K562 (cell line): ENCODE data around the gene MMP21. TPM values are rescaled to one million over a fixed set of nuclear protein-coding genes. Genes with fewer than 3 reads are reported as not detected.

Experiments used
- ATAC-seq: fragments of 200-7000 bp; cut with Tn5 transposase; 3 replicates; pipeline ENCODE4 v1.9.1; 2020; ENCODE audit warnings: moderate library complexity
- BruUV-seq: library from RNA; stranded (reverse); fragments of 400-500 nt; replicated peaks from 2 replicates; lab custom pipeline; 2021; lab: Mats Ljungman, UMichigan
- CTCF ChIA-PET: fragments of 300-600 bp; formaldehyde crosslinking; extraction: SDS; loops from one replicate; lab custom pipeline; 2021; ENCODE audit warnings: low intra/inter-chr PET ratio; lab: Yijun Ruan, JAX
- POLR2A ChIA-PET: fragments of 300-600, 350-650 bp; sonication (Branson Sonifier 250); formaldehyde crosslinking; extraction: SDS; loops from one replicate; lab custom pipeline; 2021; ENCODE audit warnings: antibody characterized with exemption, inconsistent platforms; lab: Yijun Ruan, JAX
- DNase-seq, 4 experiments: peaks; one replicate each; pipeline versions ENCODE4 v3.0.0 to v3.0.0-alpha.2; 2011 to 2018; ENCODE audit warnings: low spot score in 3 of 4, mixed read lengths in 3 of 4; ENCODE audit errors: extremely low read depth in 1 of 4
- FAIRE-seq: peaks from 2 replicates; lab custom pipeline; 2011; peaks lifted over from hg19 to GRCh38; lab: Jason Lieb, UNC
- H2AFZ ChIP-seq: 2 replicates; pipeline ENCODE4 v1.6.0; 2011; ENCODE audit warnings: low read depth, low read length, control low read depth, inconsistent platforms
- H3K27ac ChIP-seq: fragments of 200-600 bp; 3 replicates; pipeline ENCODE4 v1.8.0; 2011; ENCODE audit warnings: low read depth, mild to moderate bottlenecking, control low read depth, inconsistent platforms, low read length, moderate library complexity, mixed read lengths; ENCODE audit errors: extremely low read depth
- H3K27me3 ChIP-seq, 2 experiments: fragments of 300-600 bp in 1 of 2; 2 replicates in 1 of 2; 3 replicates in 1 of 2; pipeline versions ENCODE4 v1.6.0 to v1.8.0; 2011; ENCODE audit warnings: inconsistent platforms in 2 of 2, low read length in 2 of 2, mild to moderate bottlenecking in 1 of 2, mixed read lengths in 1 of 2, moderate library complexity in 1 of 2; ENCODE audit not compliant: control insufficient read depth in 2 of 2, insufficient read depth in 2 of 2
- H3K36me3 ChIP-seq: fragments of 300-600 bp; 3 replicates; pipeline ENCODE4 v1.8.0; 2011; ENCODE audit warnings: mild to moderate bottlenecking, low read length, inconsistent platforms; ENCODE audit not compliant: control insufficient read depth, insufficient read depth
- H3K4me1 ChIP-seq, 2 experiments: fragments of 200-600 bp in 1 of 2; replicated peaks in 1 of 2; 2 replicates in 1 of 2; 3 replicates in 1 of 2; pipeline versions ENCODE4 v1.5.1 to v1.8.0; 2011; ENCODE audit warnings: inconsistent platforms in 2 of 2, low read length in 2 of 2, mild to moderate bottlenecking in 1 of 2, mixed read lengths in 1 of 2, moderate library complexity in 1 of 2; ENCODE audit not compliant: control insufficient read depth in 2 of 2, insufficient read depth in 2 of 2
- H3K4me2 ChIP-seq: 2 replicates; pipeline ENCODE4 v1.6.1; 2011; ENCODE audit warnings: low read length, control low read depth, inconsistent platforms, mixed read lengths; ENCODE audit not compliant: insufficient read depth
- H3K4me3 ChIP-seq: fragments of 200-600 bp; sonication (generic), shearing (Covaris generic); 2 replicates; pipeline ENCODE4 v1.5.1; 2016; ENCODE audit warnings: control low read depth, inconsistent platforms
- H3K79me2 ChIP-seq: fragments of 200-600 bp; 3 replicates; pipeline ENCODE4 v1.8.0; 2011; ENCODE audit warnings: low read length, inconsistent platforms; ENCODE audit not compliant: control insufficient read depth, insufficient read depth
- H3K9ac ChIP-seq, 2 experiments: 2 replicates each; pipeline versions ENCODE4 v1.6.0 to v1.6.1; 2011; ENCODE audit warnings: low read depth in 2 of 2, low read length in 2 of 2, control low read depth in 1 of 2, inconsistent platforms in 1 of 2, mild to moderate bottlenecking in 1 of 2, mixed read lengths in 1 of 2; ENCODE audit not compliant: insufficient read depth in 1 of 2
- H3K9me1 ChIP-seq: one replicate; pipeline ENCODE4 v1.6.0; 2011; ENCODE audit warnings: inconsistent platforms, mild to moderate bottlenecking, low read length, moderate library complexity; ENCODE audit not compliant: control insufficient read depth, insufficient read depth
- H3K9me3 ChIP-seq: replicated peaks from 2 replicates; pipeline ENCODE4 v1.5.1; 2011; ENCODE audit warnings: low read depth, low read length, inconsistent platforms; ENCODE audit not compliant: control insufficient read depth, insufficient read depth
- H4K20me1 ChIP-seq: replicated peaks from 2 replicates; pipeline ENCODE4 v1.6.1; 2011; ENCODE audit warnings: low read length, inconsistent platforms, mixed read lengths; ENCODE audit not compliant: control insufficient read depth, insufficient read depth
- ADNP ChIP-seq: fragments of 200-800 bp; sonication (Bioruptor generic); IDR thresholded peaks from 2 replicates; pipeline ENCODE4 v1.6.1; 2016; ENCODE audit warnings: missing genetic modification characterization, missing compliant biosample characterization
- CBFA2T3 ChIP-seq: fragments of 450-650 bp; IDR thresholded peaks from 2 replicates; pipeline ENCODE4 v1.6.1; 2017
- CBX3 ChIP-seq, 2 experiments: IDR thresholded peaks; 1 replicate in 1 of 2; 2 replicates in 1 of 2; pipeline ENCODE4 v1.6.1; 2012; ENCODE audit warnings: inconsistent platforms in 2 of 2, low read length in 2 of 2, borderline replicate concordance in 1 of 2, control low read depth in 1 of 2
- HBP1 ChIP-seq: fragments of 450-650 bp; formaldehyde crosslinking; IDR thresholded peaks from 2 replicates; pipeline ENCODE4 v1.4.0; 2022; ENCODE audit warnings: missing genetic modification characterization
- MEF2A ChIP-seq: IDR thresholded peaks from 2 replicates; pipeline ENCODE4 v1.6.1; 2011; ENCODE audit warnings: low read depth, mild to moderate bottlenecking, low read length, moderate library complexity; ENCODE audit not compliant: control insufficient read depth
- NONO ChIP-seq, 2 experiments: fragments of 200-400 bp in 1 of 2; fragments of 450-650 bp in 1 of 2; formaldehyde crosslinking in 1 of 2; IDR thresholded peaks; 2 replicates each; pipeline ENCODE4 v1.6.1; 2017; ENCODE audit warnings: low read depth in 2 of 2, mild to moderate bottlenecking in 2 of 2, moderate library complexity in 2 of 2, low read length in 1 of 2
- SREBF1 ChIP-seq: fragments of 150-350 bp; IDR thresholded peaks from 2 replicates; pipeline ENCODE4 v1.6.1; 2014; ENCODE audit warnings: antibody characterized with exemption, low read depth, low read length, borderline replicate concordance
- ZBTB34 ChIP-seq: fragments of 250-450 bp; sonication (Bioruptor Pico); IDR thresholded peaks from 2 replicates; pipeline ENCODE4 v1.8.0; 2021; ENCODE audit warnings: mild to moderate bottlenecking, moderate library complexity
- ZNF592 ChIP-seq: fragments of 450-650 bp; IDR thresholded peaks from 2 replicates; pipeline ENCODE4 v1.6.1; 2017; ENCODE audit warnings: antibody characterized with exemption, mild to moderate bottlenecking
- WGBS: fragments of 100-300 bp; shearing (Covaris generic); methylation state at CpG from one replicate; pipeline ENCODE4 v1.1.6; 2016; ENCODE audit warnings: low coverage, mixed read lengths; ENCODE audit not compliant: insufficient coverage; ENCODE audit errors: missing lambda C conversion rate; 5-methylcytosine and 5-hydroxymethylcytosine counted together
- in situ Hi-C: fragments of 300-500 bp; cut with MboI; formaldehyde crosslinking; loops from 4 replicates; pipeline ENCODE4 v1.15.0; 2018; ENCODE audit warnings: inconsistent platforms, mixed read lengths
- intact Hi-C: fragments of 100-400 bp; cut with micrococcal nuclease; formaldehyde crosslinking; loops from 2 replicates; pipeline ENCODE4 v1.14.2; 2022
- polyA plus RNA-seq, 8 experiments: library from polyadenylated mRNA; depleted of rRNA in 4 of 8; stranded (reverse) in 5 of 8; unstranded in 3 of 8; fragments of >200 nt; fragmentation: Nextera tagmentation in 2 of 8; fragmentation: Illumina TruSeq in 1 of 8; extraction: Ambion mirVana in 2 of 8; extraction: Trizol in 1 of 8; gene quantifications; 2 replicates each; pipeline versions ENCODE4 v1.2.1 to v1.2.3, GENCODE V29; 2011 to 2014; ENCODE audit warnings: inconsistent platforms in 1 of 8, missing spikeins in 1 of 8
- total RNA-seq, 7 experiments: library from RNA; depleted of rRNA in 6 of 7; stranded (reverse); fragments of >200 nt in 6 of 7; fragmentation: Illumina TruSeq in 2 of 7; extraction: Trizol in 2 of 7; gene quantifications; 2 replicates each; pipeline versions ENCODE4 v1.2.1 to v1.2.3, GENCODE V29; 2011 to 2021; ENCODE audit warnings: low replicate concordance in 1 of 7

The MMP21 gene
- total and polyA plus RNA-seq, 9 of the 15 experiments (the other 6 are each of a cell fraction or from before 2014, with no cell fraction given): not detected

GRCh38 chr10:125817337-125817946 lies 41.8 kb upstream of the MMP21 start:
- Histone ChIP-seq H3K79me2 (peaks cover 62% of the 10 kb centered on the region), H2AFZ (peak overlapping the region; percentile 55; the same call in 1 of the 2 replicates), H3K27me3 (no peaks in the 10 kb centered on the region), H3K9me1 (no peaks in the 10 kb centered on the region), H3K4me2 (peak overlapping the region; percentile 67), H3K9me3 (no peaks in the 10 kb centered on the region), H3K4me3 (no peak overlapping the region), H4K20me1 (no peaks in the 10 kb centered on the region), H3K27ac (peak overlapping the region; percentile 89), H3K4me1 (peaks cover 5 to 50% of the 10 kb centered on the region in 2 experiments; a peak in 4 of 5 replicates), H3K36me3 (peaks cover 23% of the 10 kb centered on the region), H3K9ac (peak overlapping the region; percentile 50 to 84)
- in situ Hi-C loops: no loop called here
- POLR2A ChIA-PET: interaction anchor here (1.3 to 1.8 kb wide), 2 partner anchors 10 to 20 kb away, joined by 4 to 6 read pairs; no protein-coding TSS in a partner anchor
- peak; percentile 64 for FAIRE-seq
- TF ChIP-seq CBX3 (IDR thresholded peaks at IDR 0.05; ENCODE audit: borderline replicate concordance in 1 of 2, low read length in 2 of 2) (no peak), ADNP (tag) (0 out of 2 replicates have a peak, but pooled peaks have one; percentile 43), SREBF1 (no peak), HBP1 (CRISPR knock-in tag) (no peak), ZNF592 (peak; percentile 31; the same call in 1 of the 2 replicates), NONO (IDR thresholded peaks at IDR 0.05; ENCODE audit: low read depth in 2 of 2, low read length in 1 of 2) (no peak), CBFA2T3 (no peak), ZBTB34 (CRISPR knock-in tag) (no peak), MEF2A (no peak)
- intact Hi-C loops: loop anchor here (5.0 kb wide), 1 partner anchor 95 kb away; no protein-coding TSS in a partner anchor
- BruUV-seq: no TSS peak
- DNase-seq: peak in 2 of 4 experiments; percentile 21 to 40
- CTCF ChIA-PET: no interaction called here
- WGBS: 26% methylated on average over 6 of the region's 6 CpGs
- ATAC-seq: peak; percentile 22
